Lower lobe of right lung (tissue), 2 donors: ENCODE results near the gene GCN1. TPM values are rescaled to one million over a fixed set of nuclear protein-coding genes. Genes with fewer than 3 reads are reported as not detected.

Experiments
- ATAC-seq, 2 donors: fragments of 200-7000 bp; cut with Tn5 transposase; one replicate each; pipeline ENCODE4 v1.9.1; 2020 to 2022; ENCODE audit warnings: mild to moderate bottlenecking in 2 of 2, moderate library complexity in 2 of 2
- DNase-seq: peaks from one replicate; pipeline ENCODE4 v3.0.0-alpha.2; 2020
- H3K27ac ChIP-seq: fragments of 200-600 bp; one replicate; pipeline ENCODE4 v1.8.0; 2022
- H3K27me3 ChIP-seq: fragments of 200-600 bp; one replicate; pipeline ENCODE4 v1.8.0; 2022; ENCODE audit warnings: low read depth
- H3K36me3 ChIP-seq: fragments of 200-600 bp; one replicate; pipeline ENCODE4 v1.8.0; 2022; ENCODE audit warnings: mild to moderate bottlenecking
- H3K4me1 ChIP-seq: fragments of 200-600 bp; one replicate; pipeline ENCODE4 v1.8.0; 2022
- H3K4me3 ChIP-seq: fragments of 200-600 bp; one replicate; pipeline ENCODE4 v1.8.0; 2022; ENCODE audit warnings: mild to moderate bottlenecking
- H3K9me3 ChIP-seq: fragments of 200-600 bp; one replicate; pipeline ENCODE4 v1.8.0; 2022
- intact Hi-C: fragments of 100-400 bp; cut with DNase I; formaldehyde crosslinking; loops from one replicate; pipeline ENCODE4 v1.11.0; 2022
- total RNA-seq: library from RNA; stranded (reverse); fragmentation: NEBNext Ultra II Directional; extraction: Animal tissue kit (Norgen Biotek cat#: 25700); gene quantifications from one replicate; pipeline ENCODE4 v1.2.1, GENCODE V29; 2021
- TF ChIP-seq, protein P1 (sequence below): fragments of 200-600 bp; IDR thresholded peaks from one replicate; pipeline ENCODE4 v1.8.0; 2022; ENCODE audit warnings: antibody characterized with exemption, mild to moderate bottlenecking
- donor health status: DM: no; HTN: yes; CAD: no; lungs with severe emphysema.

GCN1 gene
- total RNA-seq, 1 donor from 2014 or later: 73.6 TPM

DNA sequence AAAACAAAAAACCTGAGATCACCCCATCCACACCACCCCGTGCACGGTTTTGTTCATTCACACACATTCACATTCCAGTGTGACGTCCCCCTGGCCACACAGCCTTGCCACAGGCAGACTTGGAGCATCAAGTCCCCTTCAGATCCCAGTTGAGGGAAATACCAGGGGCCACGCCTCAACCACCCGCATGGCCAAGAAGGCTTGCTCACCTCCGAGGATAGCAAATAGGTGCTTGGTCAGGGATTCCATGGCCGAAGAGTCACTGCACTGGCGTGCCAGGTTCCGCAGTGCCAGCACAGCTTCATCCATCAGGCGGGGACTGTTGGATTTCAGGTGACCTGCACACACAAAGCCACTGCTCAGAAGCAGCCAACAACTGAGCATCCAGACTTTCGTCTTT is 19.0 kb downstream of the GCN1 start:
- Histone ChIP-seq H3K4me1 (no peaks in the 10 kb centered on the region), H3K9me3 (no peaks in the 10 kb centered on the region), H3K27ac (no peak overlapping the region), H3K36me3 (peaks cover 100% of the 10 kb centered on the region), H3K27me3 (no peaks in the 10 kb centered on the region), H3K4me3 (no peak overlapping the region)
- intact Hi-C loops: no loop called here
- no peak for DNase-seq
- TF ChIP-seq, protein P1, sequence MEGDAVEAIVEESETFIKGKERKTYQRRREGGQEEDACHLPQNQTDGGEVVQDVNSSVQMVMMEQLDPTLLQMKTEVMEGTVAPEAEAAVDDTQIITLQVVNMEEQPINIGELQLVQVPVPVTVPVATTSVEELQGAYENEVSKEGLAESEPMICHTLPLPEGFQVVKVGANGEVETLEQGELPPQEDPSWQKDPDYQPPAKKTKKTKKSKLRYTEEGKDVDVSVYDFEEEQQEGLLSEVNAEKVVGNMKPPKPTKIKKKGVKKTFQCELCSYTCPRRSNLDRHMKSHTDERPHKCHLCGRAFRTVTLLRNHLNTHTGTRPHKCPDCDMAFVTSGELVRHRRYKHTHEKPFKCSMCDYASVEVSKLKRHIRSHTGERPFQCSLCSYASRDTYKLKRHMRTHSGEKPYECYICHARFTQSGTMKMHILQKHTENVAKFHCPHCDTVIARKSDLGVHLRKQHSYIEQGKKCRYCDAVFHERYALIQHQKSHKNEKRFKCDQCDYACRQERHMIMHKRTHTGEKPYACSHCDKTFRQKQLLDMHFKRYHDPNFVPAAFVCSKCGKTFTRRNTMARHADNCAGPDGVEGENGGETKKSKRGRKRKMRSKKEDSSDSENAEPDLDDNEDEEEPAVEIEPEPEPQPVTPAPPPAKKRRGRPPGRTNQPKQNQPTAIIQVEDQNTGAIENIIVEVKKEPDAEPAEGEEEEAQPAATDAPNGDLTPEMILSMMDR: no peak
- no peak for ATAC-seq

DNA sequence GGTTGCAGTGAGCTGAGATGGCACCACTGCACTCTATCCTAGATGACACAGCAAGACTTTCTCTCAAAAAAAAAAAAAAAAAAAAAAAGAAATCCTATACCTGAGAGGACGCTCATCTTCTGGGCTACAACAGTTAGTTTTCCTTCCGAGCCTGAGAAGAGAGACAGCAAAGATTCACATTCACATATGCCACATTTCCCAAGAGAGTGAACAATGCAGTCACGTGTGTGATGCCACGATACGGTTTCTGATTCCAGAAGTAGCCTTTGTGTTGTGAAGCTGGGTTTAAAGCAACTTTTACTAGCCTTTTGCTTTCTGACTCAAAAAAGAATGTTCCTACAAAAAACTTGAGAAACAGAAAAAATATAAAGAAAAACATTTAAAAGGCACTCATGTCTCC is 19.5 kb downstream of the GCN1 start:
- Histone ChIP-seq H3K36me3 (peaks cover 100% of the 10 kb centered on the region), H3K4me3 (no peak overlapping the region), H3K9me3 (no peaks in the 10 kb centered on the region), H3K4me1 (no peaks in the 10 kb centered on the region), H3K27ac (no peak overlapping the region), H3K27me3 (no peaks in the 10 kb centered on the region)
- no peak for DNase-seq
- intact Hi-C loops: no loop called here
- TF ChIP-seq, protein P1: no peak
- no peak for ATAC-seq

DNA sequence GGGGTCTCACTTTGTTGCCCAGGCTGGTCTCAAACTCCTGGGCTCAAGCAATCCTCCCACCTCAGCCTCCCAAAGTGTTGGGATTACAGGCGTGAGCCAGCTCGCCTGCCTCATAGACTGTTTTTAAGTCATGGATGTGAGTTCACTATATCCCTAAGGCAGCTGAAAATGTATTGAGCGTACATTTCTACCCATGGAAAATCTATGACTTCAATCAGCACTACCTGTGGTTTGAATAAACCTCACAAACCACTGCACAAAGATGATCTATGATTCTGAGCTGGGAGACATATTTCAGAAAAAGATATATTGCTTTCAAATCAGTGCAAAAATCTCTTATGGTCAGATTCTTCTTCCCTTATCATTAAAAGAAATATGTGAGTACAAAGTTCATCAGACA is 22.5 kb downstream of the GCN1 start:
- DNase-seq (no peak), ATAC-seq (no peak)
- peaks cover 100% of the 10 kb centered on the region for H3K36me3 ChIP-seq

DNA sequence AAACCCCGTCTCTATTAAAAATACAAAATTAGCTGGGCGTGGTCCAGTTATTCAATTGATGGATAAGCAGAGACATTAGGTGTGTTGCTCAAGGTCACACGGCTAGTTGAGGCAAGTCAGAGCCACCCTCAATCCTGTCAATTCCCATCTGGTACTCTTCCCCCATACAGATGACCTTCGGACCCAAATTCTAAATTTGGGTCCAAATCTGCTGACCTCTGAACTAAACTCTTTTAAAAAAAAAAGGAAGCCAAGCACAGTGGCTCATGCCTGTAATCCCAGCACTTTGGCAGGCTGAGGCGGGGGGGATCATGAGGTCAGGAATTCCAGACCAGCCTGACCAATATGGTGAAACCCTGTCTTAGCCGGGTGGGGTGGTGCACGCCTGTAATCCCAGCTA is 23.9 kb downstream of the GCN1 start:
- intact Hi-C loops: no loop called here
- peaks cover 99% of the 10 kb centered on the region for H3K36me3 ChIP-seq

More for the DNA sequence above, 22.5 kb downstream of the GCN1 start:
- Histone ChIP-seq H3K9me3 (no peaks in the 10 kb centered on the region), H3K27me3 (no peaks in the 10 kb centered on the region), H3K27ac (no peak overlapping the region), H3K4me1 (no peaks in the 10 kb centered on the region), H3K4me3 (no peak overlapping the region)
- TF ChIP-seq, protein P1: no peak
- intact Hi-C loops: no loop called here

DNA sequence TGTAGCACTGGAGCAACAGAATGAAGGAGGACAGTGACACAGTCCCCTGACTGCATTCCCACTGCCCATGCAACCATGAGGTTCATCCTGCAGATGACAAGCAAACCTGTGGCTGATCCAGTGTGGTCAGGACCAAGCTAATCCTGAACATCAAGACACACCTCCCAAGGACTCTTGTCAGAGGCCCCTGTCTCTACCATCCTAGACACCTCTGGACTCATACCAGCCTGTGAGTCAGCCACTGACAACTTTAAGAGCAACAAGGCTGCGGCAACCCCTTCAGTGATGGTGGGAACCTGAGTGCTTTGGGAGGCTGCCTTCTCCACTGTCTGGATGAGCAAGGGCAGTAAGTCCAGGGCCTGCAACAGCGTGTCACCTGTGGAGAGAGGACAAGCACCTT is 24.6 kb downstream of the GCN1 start:
- Histone ChIP-seq H3K9me3 (no peaks in the 10 kb centered on the region), H3K27me3 (no peaks in the 10 kb centered on the region), H3K36me3 (peaks cover 99% of the 10 kb centered on the region), H3K4me1 (no peaks in the 10 kb centered on the region), H3K4me3 (no peak overlapping the region), H3K27ac (no peak overlapping the region)
- intact Hi-C loops: no loop called here
- DNase-seq (no peak), ATAC-seq (no peak)
- TF ChIP-seq, protein P1: no peak

More for the DNA sequence above, 23.9 kb downstream of the GCN1 start:
- no peak for ATAC-seq
- H3K27me3 ChIP-seq: no peaks in the 10 kb centered on the region
- no peaks in the 10 kb centered on the region for H3K4me1 ChIP-seq
- no peaks in the 10 kb centered on the region for H3K9me3 ChIP-seq
- TF ChIP-seq, protein P1: no peak
- H3K4me3 ChIP-seq: no peak overlapping the region
- no peak overlapping the region for H3K27ac ChIP-seq
- no peak for DNase-seq

DNA sequence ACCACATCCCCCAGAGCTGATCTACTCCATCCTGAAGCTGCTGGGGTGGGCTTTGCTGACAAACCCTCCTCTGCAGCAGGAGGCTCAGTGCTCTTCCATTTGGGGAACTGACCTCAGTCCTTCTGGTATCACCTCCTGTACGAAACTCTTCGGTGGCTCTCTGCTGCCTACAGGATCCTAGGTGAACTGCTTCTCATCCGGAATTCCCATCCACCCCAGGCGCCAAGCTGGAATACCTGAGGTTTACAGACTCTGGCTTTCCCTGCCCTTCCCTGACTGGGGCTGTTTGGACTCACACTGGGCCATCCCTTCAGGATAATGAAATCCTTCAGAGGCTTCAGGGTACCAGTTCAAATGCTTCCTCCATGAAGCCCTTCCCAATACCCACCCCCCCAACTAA is 26.2 kb downstream of the GCN1 start:
- DNase-seq (no peak), ATAC-seq (no peak)
- no peaks in the 10 kb centered on the region for H3K27me3 ChIP-seq
- H3K27ac ChIP-seq: no peak overlapping the region
- no peak overlapping the region for H3K4me3 ChIP-seq
- peaks cover 97% of the 10 kb centered on the region for H3K36me3 ChIP-seq
- H3K4me1 ChIP-seq: no peaks in the 10 kb centered on the region
- no peaks in the 10 kb centered on the region for H3K9me3 ChIP-seq
- TF ChIP-seq, protein P1: no peak
- intact Hi-C loops: no loop called here
